ENCODE data around the gene SPACA6. TPM values are rescaled to one million over a fixed set of nuclear protein-coding genes. Genes with fewer than 3 reads are reported as not detected.

The SPACA6 gene
- total RNA-seq, 1 donor from 2014 or later: 6.9 TPM

GRCh38 chr19:51688671-51689571 is 4.2 kb upstream of the SPACA6 start:
- DNase-seq: peak; percentile 98

GRCh38 chr19:51689751-51690453 is 3.2 kb upstream of the SPACA6 start:
- peak; percentile 79 for DNase-seq

DNA sequence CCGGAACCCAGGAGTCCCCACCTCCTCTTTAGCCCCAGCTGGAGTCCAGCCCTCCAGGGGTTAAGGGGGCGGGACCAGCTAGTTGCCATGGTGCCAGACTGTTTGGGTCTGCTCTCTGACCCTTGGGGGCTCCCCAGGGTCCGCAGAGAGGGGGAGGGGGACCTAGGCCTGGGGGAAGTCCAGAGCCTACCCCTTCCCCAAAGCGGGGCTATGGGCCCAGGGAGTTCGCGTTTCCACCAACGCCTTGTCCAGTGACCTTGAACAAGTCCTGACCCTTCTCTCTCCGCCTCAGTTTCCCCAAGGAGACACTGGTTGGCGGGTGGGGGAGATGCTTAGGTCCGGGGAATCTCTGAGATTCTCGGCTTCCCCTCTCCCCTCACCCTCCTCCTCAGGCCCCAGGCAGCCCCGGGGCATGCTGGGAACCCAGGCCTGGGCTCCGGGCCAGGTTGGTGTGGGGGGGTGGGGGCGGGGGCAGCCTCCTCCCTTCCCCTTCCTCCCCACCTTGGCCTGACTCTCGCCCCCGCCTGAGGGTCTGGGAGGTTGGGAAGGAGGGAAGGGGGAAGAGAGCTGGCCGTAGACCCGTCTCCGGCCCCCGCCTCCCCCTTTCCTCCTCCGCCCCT is 2.6 kb upstream of the SPACA6 start:
- peak; percentile 95 for DNase-seq

GRCh38 chr19:51691074-51691583 is 2.0 kb upstream of the SPACA6 start:
- DNase-seq: no peak

DNA sequence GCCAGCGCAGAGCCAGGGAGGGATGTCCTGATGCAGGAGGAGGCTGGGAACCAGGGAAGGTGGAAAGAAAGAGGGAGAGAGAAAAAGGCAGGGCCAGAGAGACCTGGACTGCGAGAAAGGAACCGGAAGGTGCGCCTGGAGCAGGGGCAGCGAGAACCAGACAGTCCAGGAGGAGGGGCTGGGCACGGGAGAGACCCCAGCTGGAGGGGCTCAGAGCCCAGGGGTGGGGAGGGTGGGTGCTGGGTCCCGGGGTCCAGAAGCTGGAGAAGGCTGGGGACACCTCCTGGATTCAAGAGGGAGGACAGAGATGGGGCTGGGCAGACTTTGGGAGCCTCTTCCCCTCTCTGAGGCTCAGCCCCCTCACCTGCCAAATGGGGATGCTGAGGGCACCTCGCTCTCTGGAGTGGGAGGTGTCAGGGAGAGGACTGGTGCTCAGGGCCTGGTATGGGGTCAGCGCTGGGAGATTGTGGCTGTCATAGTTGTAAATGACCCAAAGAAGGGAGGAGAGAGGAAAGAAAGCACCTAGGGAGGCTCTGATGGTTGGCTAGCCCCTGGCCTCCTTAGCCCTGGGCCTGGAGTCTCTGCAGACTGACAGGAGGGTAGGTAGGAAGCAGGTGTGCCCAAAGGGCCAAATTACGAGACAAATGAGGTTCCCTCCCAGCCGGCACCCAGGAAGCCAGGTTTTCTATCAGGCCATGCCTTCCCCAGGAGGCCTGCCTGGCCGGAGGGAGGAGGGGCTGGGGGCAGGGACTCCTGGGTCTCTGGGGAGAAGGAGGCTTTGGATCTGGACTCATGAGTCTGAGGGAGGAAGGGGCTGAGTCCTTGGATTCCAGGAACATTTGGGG is 1.3 kb upstream of the SPACA6 start:
- no peak for DNase-seq

- no peak for DNase-seq
These were observed 662 bp upstream of the SPACA6 start for GRCh38 chr19:51692468-51692867.

- no peak for DNase-seq
These were observed 689 bp downstream of the SPACA6 start for GRCh38 chr19:51693819-51694218.

GRCh38 chr19:51694318-51695085 is 1.4 kb downstream of the SPACA6 start:
- no peak for DNase-seq

- DNase-seq: no peak
These were observed 2.0 kb downstream of the SPACA6 start for GRCh38 chr19:51695088-51695487.

- DNase-seq: no peak
These were observed 2.7 kb downstream of the SPACA6 start for GRCh38 chr19:51695702-51696315.

DNA sequence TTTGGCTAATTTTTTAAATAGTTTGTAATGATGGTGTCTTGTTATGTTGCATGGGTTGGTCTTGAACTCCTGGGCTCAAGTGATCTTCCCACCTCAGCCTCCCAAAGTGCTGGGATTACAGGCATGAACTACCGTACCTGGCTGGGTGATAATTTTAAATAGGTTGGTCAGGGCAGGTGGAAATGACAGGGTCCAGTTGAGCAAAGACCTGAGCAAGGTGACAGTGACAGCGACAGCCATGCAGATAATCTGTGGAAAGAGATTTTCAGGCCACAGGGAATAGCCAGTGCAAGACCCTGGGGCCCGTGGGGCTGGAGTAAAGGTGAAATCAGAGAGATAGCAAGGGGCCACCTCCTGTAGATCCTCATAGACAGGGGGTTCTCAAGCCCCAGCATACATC is 3.5 kb downstream of the SPACA6 start:
- no peak for DNase-seq

- DNase-seq: no peak
These were observed 4.1 kb downstream of the SPACA6 start for GRCh38 chr19:51697169-51697776.

DNA sequence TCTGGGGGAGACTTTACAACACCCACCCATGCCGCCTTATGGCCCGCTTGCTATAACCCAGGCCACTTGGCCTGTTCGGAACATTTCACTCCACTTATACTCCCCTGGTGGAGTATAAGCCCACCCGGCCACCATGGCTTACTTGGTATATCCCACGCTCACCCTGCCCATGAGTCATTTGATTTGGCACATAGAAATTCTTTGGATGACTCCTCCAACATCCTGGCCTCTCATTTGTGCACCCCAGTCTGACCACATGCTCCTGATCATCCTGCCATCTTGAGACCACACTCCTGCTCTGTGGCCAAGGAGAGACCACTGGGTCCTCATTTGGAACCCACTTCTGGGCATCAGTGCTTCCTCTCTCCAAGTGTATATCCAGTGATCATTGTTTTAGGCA is 5.2 kb downstream of the SPACA6 start:
- no peak for DNase-seq

DNA sequence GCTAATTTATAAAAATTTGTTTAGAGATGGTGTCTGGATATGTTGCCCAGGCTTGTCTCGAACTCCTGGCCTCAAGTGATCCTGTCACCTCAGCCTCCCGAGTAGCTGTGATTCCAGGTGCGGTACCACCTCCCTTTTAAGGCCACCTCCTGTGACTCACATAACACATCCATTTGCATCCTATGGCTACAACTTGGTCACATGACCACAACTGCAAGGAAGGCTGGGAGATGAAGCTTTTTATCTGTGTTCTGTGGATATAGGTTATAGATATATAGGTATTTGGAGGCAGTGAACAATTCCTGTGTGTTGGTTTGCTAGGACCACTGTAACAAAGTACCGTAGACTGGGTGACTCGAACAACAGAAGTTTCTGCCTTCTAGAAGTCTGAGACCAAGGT is 6.0 kb downstream of the SPACA6 start:
- DNase-seq: no peak

- DNase-seq: no peak
These were observed 8.5 kb downstream of the SPACA6 start for GRCh38 chr19:51701468-51702100.

GRCh38 chr19:51702103-51702824 is 9.1 kb downstream of the SPACA6 start:
- peak; percentile 75 for DNase-seq

DNA sequence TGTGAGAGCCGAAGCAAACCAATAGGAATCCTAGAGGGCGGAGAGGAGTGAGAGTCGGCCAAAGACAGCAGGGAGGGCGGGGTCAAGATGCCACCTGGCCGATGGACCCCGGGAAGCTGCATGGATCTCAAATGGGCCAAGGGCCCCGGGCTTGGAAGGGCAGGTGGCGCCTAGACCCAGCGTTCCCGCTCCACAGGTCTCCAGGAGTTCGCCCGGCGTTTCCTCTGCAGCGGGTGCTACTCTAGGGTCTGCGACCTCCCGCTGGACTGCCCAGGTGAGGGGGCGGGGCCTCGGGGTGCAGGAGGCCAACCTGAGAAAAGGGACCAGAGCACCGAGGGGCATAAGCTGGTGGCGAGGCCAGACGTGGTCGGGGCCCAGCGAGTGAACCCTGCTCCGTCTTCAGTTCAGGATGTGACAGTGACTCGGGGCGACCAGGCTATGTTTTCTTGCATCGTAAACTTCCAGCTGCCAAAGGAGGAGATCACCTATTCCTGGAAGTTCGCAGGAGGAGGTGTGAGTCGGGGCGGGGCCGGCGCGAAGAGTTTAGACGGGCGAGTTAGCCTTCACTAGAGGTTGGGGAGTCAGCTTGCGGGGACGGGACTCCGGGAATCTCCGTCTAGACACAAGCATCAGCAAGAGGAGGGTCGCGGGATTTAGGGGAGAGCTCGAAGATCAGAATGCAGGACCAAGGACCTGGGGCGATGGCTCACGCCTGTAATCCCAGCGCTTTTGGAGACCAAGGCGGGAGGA is 9.9 kb downstream of the SPACA6 start:
- peak; percentile 60 for DNase-seq

Measured in tongue (tissue), 2 donors.